GM20000 (cell line): ENCODE data around the gene TMEM120A.
"Not testable (repeated sequence)": the region's sequence is repeated elsewhere in the genome, so short reads cannot be mapped to it uniquely, and the experiment has no call there.

ENCODE experiments used
- DNase-seq: peaks from one replicate; pipeline ENCODE4 v3.0.0; 2012; ENCODE audit warnings: low spot score
- TF ChIP-seq, protein P1 (sequence below): IDR thresholded peaks from 2 replicates; pipeline ENCODE4 v1.5.1; 2012; ENCODE audit warnings: mild to moderate bottlenecking, control low read depth; ENCODE audit errors: extremely low read depth, missing control alignments

The TMEM120A gene

DNA sequence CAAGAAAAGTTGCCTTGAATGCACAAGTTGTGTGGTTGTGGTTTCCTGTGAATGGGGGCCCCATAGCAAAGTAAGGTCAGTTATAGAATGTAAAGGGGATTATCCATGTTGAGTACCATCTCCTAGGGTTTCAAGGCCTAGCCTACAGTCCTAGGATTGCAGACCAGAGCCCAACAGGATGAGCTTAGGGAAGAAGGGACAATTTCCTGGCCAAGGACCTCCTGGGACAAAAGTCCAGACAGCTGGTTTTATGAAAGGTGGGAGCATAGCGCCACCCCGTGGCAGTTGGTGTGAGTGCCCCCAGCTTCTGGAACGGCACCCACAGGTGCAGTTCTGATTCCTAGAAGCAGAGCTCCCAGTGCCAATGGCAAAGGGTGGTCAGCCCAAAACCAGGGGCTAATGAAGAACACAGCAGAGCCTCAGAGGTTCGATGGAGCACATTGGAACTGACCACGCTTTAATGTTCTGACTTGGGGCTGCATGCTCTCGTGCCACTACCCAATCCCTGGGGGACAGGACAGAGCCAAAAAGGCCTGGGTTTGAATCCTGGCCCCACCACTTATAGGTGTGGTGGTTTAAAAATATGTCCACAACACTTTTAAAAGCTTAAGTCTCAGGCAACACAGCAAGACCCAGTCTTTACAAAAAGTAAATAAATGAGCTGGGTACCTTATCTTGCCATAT lies 25.8 kb upstream of the TMEM120A start:
- TF ChIP-seq, protein P1, sequence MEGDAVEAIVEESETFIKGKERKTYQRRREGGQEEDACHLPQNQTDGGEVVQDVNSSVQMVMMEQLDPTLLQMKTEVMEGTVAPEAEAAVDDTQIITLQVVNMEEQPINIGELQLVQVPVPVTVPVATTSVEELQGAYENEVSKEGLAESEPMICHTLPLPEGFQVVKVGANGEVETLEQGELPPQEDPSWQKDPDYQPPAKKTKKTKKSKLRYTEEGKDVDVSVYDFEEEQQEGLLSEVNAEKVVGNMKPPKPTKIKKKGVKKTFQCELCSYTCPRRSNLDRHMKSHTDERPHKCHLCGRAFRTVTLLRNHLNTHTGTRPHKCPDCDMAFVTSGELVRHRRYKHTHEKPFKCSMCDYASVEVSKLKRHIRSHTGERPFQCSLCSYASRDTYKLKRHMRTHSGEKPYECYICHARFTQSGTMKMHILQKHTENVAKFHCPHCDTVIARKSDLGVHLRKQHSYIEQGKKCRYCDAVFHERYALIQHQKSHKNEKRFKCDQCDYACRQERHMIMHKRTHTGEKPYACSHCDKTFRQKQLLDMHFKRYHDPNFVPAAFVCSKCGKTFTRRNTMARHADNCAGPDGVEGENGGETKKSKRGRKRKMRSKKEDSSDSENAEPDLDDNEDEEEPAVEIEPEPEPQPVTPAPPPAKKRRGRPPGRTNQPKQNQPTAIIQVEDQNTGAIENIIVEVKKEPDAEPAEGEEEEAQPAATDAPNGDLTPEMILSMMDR = peak; percentile 80

GRCh38 chr7:76018520-76018919 lies 24.1 kb upstream of the TMEM120A start:
- DNase-seq = not testable (repeated sequence)

More for the DNA sequence above, 25.8 kb upstream of the TMEM120A start:
- DNase-seq = peak; percentile 72

DNA sequence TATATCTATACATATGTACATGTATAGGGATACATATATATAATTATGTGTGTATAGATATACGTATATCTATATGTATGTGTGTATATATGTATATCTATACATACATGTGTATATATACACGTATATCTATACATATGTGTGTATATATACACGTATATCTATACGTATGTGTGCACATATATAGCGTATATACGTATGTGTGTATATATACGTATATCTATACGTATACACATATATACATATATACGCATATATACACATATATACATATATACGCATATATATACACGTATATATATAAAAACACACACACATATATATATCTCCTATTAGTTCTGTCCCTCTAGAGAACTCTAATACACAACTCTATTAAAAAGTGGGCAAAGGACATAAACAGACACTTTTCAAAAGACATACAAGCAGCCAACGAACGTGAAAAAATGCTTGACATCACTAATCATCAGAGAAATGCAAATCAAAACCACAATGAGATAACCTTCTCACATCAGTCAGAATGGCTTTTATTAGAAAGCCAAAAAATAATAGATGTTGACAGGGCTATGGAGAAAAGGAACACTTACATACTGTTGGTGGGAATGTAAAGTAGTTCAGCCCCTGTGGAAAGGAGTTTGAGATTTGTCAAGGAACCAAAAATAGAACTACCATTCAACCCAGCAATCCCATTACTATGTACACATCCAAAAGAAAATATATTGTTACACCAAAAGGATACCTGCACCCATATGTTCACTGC lies 22.0 kb upstream of the TMEM120A start:
- no peak for DNase-seq
- TF ChIP-seq, protein P1 = no peak

DNA sequence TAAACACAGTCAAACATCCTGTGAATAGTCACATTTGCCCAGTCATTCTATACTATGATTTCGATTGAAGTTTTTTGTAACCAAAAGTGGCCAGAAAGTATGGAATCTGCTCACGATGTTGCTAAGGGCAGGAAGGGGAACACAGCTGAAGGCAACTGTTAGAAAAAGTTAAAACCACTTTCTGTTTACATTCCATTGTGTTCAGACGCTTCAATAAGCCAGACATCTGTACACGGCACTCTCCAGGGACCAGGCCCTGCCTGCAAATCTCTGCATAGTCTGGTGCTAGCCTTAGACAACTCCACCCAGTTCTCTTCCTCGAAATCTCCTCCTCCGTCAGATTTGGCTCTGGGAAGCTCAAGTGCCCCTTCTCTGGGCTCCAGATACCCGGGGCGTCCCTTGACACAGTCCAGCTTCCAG lies 17.1 kb upstream of the TMEM120A start:
- TF ChIP-seq, protein P1 = no peak
- DNase-seq = no peak

GRCh38 chr7:76009672-76010600 lies 15.5 kb upstream of the TMEM120A start:
- no peak for DNase-seq
- TF ChIP-seq, protein P1 = no peak

GRCh38 chr7:76008156-76008687 lies 13.8 kb upstream of the TMEM120A start:
- peak; percentile 25 for DNase-seq
- TF ChIP-seq, protein P1 = no peak

GRCh38 chr7:76005004-76005403 lies 10.6 kb upstream of the TMEM120A start:
- not testable (repeated sequence) for DNase-seq

DNA sequence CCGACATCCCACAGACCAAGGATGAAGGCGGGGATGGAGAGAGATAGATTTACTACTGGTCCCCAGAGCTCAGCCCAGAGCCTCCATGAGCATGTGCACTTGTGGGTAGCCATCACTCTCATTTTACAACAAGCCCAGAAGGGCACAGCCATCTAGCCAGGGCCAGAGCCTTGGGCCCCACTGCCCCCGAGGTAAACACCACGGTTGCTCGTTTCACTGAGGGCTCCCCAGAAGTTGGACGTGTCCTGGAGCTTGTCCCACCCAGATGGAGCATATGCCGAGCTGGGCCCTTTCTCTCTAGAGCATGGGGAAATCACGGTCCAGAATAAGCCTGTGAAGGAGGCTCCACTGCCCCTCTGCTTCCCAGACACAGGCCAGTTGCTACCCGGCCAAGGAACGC lies 9.0 kb upstream of the TMEM120A start:
- DNase-seq = no peak
- TF ChIP-seq, protein P1 = no peak
